Caco-2 (cell line): Measurements from ENCODE around the gene CA12. TPM values are rescaled to one million over a fixed set of nuclear protein-coding genes. Genes with fewer than 3 reads are reported as not detected.

Experiments used
- BruUV-seq: library from RNA; stranded (reverse); fragments of 400-500 nt; replicated peaks from 2 replicates; lab custom pipeline; 2021; lab: Mats Ljungman, UMichigan
- CTCF ChIA-PET: fragments of 300-600 bp; sonication (Branson Sonifier 250); formaldehyde crosslinking; loops from one replicate; lab custom pipeline; 2022; ENCODE audit warnings: antibody characterized with exemption; lab: Charles Lee
- POLR2A ChIA-PET: fragments of 300-600 bp; sonication (Branson Sonifier 250); formaldehyde crosslinking; loops from one replicate; lab custom pipeline; 2022; ENCODE audit warnings: antibody characterized with exemption; lab: Charles Lee
- DNase-seq, 2 experiments: peaks; one replicate each; pipeline versions ENCODE4 v3.0.0 to v3.0.0-alpha.2; 2020 to 2022
- H3K27me3 ChIP-seq: replicated peaks from 2 replicates; pipeline ENCODE4 v1.6.0; 2011; ENCODE audit warnings: low read length; ENCODE audit not compliant: control insufficient read depth, insufficient read depth
- H3K36me3 ChIP-seq: 2 replicates; pipeline ENCODE4 v1.5.1; 2011; ENCODE audit warnings: low read length; ENCODE audit not compliant: control insufficient read depth, insufficient read depth
- H3K4me1 ChIP-seq: fragments of 250-450 bp; sonication (Bioruptor Pico); 2 replicates; pipeline ENCODE4 v1.5.1; 2020; ENCODE audit warnings: mild to moderate bottlenecking
- H3K4me3 ChIP-seq: 2 replicates; pipeline ENCODE4 v1.5.1; 2011; ENCODE audit warnings: low read depth, mild to moderate bottlenecking, control low read depth, low read length
- H3K9me3 ChIP-seq: fragments of 250-450 bp; sonication (Bioruptor Pico); 2 replicates; pipeline ENCODE4 v1.5.1; 2020; ENCODE audit warnings: mild to moderate bottlenecking, moderate library complexity
- H3K27ac Mint-ChIP-seq: one replicate; pipeline ENCODE4 v1.8.0; 2022; ENCODE audit warnings: mixed read lengths; ENCODE audit not compliant: unreplicated experiment
- H3K27me3 Mint-ChIP-seq: one replicate; pipeline ENCODE4 v1.8.0; 2022; ENCODE audit warnings: mixed read lengths; ENCODE audit not compliant: insufficient read depth, unreplicated experiment
- H3K36me3 Mint-ChIP-seq: one replicate; pipeline ENCODE4 v1.8.0; 2022; ENCODE audit warnings: mild to moderate bottlenecking, mixed read lengths; ENCODE audit not compliant: insufficient read depth, unreplicated experiment
- H3K4me1 Mint-ChIP-seq: one replicate; pipeline ENCODE4 v1.8.0; 2022; ENCODE audit warnings: low read depth, mixed read lengths; ENCODE audit not compliant: unreplicated experiment
- H3K4me3 Mint-ChIP-seq: one replicate; pipeline ENCODE4 v1.8.0; 2022; ENCODE audit warnings: mild to moderate bottlenecking, moderate library complexity, mixed read lengths; ENCODE audit not compliant: unreplicated experiment
- H3K9me3 Mint-ChIP-seq: one replicate; pipeline ENCODE4 v1.8.0; 2022; ENCODE audit warnings: mixed read lengths; ENCODE audit not compliant: unreplicated experiment
- intact Hi-C: fragments of 100-400 bp; cut with micrococcal nuclease; formaldehyde crosslinking; loops from one replicate; pipeline ENCODE4 v1.10.0; 2022; ENCODE audit not compliant: unreplicated experiment
- total RNA-seq: library from RNA; stranded (reverse); gene quantifications from 2 replicates; pipeline ENCODE4 v1.2.3, GENCODE V29; 2022
- TF ChIP-seq, protein P1 (sequence below), 2 experiments: fragments of 200-600 bp in 1 of 2; IDR thresholded peaks; 1 replicate in 1 of 2; 2 replicates in 1 of 2; pipeline versions ENCODE4 v1.5.1 to v1.8.0; 2011 to 2022; ENCODE audit warnings: antibody characterized with exemption in 1 of 2, control low read depth in 1 of 2, inconsistent platforms in 1 of 2, low read depth in 1 of 2, low read length in 1 of 2, mild to moderate bottlenecking in 1 of 2, moderate library complexity in 1 of 2; ENCODE audit not compliant: insufficient read depth in 1 of 2, severe bottlenecking in 1 of 2, unreplicated experiment in 1 of 2

Gene CA12
- total RNA-seq, 1 experiment from 2014 or later, result 1.0 TPM

DNA sequence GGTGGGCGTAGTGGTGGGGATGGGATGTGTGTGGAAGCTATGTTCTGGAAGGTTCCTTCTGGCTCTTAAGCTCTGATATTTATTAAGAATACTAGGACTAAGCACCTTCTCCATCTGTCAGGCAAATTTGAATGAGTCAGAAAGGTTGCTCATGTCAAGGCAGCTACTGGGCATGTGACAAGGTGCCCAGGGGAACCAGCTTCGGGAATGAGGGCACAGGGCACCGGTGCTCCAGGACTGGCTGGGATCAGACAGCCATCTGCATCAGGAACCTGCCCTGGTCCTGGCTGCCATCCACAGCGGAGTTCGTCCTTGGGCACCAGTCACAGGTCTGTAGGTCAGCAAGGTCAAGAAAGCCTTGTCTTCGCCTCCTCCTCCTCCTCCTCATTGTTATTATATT, 32.5 kb downstream of the CA12 start:
- H3K27me3 ChIP-seq, result no peaks in the 10 kb centered on the region
- intact Hi-C loops, result no loop called here
- H3K27me3 Mint-ChIP-seq, result no peaks in the 10 kb centered on the region
- TF ChIP-seq, protein P1, sequence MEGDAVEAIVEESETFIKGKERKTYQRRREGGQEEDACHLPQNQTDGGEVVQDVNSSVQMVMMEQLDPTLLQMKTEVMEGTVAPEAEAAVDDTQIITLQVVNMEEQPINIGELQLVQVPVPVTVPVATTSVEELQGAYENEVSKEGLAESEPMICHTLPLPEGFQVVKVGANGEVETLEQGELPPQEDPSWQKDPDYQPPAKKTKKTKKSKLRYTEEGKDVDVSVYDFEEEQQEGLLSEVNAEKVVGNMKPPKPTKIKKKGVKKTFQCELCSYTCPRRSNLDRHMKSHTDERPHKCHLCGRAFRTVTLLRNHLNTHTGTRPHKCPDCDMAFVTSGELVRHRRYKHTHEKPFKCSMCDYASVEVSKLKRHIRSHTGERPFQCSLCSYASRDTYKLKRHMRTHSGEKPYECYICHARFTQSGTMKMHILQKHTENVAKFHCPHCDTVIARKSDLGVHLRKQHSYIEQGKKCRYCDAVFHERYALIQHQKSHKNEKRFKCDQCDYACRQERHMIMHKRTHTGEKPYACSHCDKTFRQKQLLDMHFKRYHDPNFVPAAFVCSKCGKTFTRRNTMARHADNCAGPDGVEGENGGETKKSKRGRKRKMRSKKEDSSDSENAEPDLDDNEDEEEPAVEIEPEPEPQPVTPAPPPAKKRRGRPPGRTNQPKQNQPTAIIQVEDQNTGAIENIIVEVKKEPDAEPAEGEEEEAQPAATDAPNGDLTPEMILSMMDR (IDR thresholded peaks at IDR 0.05; ENCODE audit: insufficient read depth in 1 of 2, low read depth in 1 of 2, low read length in 1 of 2, severe bottlenecking in 1 of 2, unreplicated experiment in 1 of 2), result no peak
- no peaks in the 10 kb centered on the region for H3K4me1 Mint-ChIP-seq
- H3K4me1 ChIP-seq, result no peaks in the 10 kb centered on the region
- H3K4me3 ChIP-seq, result no peak overlapping the region
- H3K27ac Mint-ChIP-seq, result no peak overlapping the region
- ChIA-PET CTCF (no interaction called here), POLR2A (no interaction called here)
- H3K4me3 Mint-ChIP-seq, result no peak overlapping the region
- no peaks in the 10 kb centered on the region for H3K36me3 ChIP-seq
- BruUV-seq, result no TSS peak
- no peaks in the 10 kb centered on the region for H3K9me3 ChIP-seq
- H3K36me3 Mint-ChIP-seq, result no peaks in the 10 kb centered on the region
- no peaks in the 10 kb centered on the region for H3K9me3 Mint-ChIP-seq
- no peak for DNase-seq

DNA sequence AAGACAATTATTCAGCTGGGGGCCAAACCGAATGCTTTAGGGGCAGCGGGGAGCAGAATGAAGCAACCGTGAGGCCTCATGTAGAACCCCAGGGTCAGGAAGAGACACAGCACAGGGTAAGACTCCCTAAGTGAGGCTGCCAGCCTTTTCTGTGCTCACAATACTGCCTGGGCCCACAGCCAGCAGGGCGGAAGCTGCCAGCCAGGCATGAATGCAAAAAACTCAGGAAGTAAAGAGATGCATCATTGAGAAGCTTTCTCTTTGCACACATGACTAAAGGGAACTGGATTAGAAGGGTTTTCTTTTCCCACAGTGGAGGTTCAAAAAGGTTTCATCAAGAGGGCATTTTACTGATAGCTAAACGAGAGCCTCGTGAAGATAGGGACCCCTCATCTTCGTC, 33.3 kb downstream of the CA12 start:
- DNase-seq, result no peak
- TF ChIP-seq, protein P1 (IDR thresholded peaks at IDR 0.05; ENCODE audit: insufficient read depth in 1 of 2, low read depth in 1 of 2, low read length in 1 of 2, severe bottlenecking in 1 of 2, unreplicated experiment in 1 of 2), result no peak
- H3K27me3 Mint-ChIP-seq, result no peaks in the 10 kb centered on the region
- Histone ChIP-seq H3K4me3 (no peak overlapping the region), H3K27me3 (no peaks in the 10 kb centered on the region), H3K4me1 (no peaks in the 10 kb centered on the region), H3K9me3 (no peaks in the 10 kb centered on the region), H3K36me3 (no peaks in the 10 kb centered on the region)
- POLR2A ChIA-PET, result no interaction called here
- no peak overlapping the region for H3K4me3 Mint-ChIP-seq
- no peak overlapping the region for H3K27ac Mint-ChIP-seq
- H3K9me3 Mint-ChIP-seq, result no peaks in the 10 kb centered on the region
- no TSS peak for BruUV-seq
- CTCF ChIA-PET, result interaction anchor here (0.6 kb wide), 1 partner anchor 118 kb away, joined by 4 read pairs; no protein-coding TSS in a partner anchor
- no peaks in the 10 kb centered on the region for H3K4me1 Mint-ChIP-seq
- H3K36me3 Mint-ChIP-seq, result no peaks in the 10 kb centered on the region
- intact Hi-C loops, result no loop called here

DNA sequence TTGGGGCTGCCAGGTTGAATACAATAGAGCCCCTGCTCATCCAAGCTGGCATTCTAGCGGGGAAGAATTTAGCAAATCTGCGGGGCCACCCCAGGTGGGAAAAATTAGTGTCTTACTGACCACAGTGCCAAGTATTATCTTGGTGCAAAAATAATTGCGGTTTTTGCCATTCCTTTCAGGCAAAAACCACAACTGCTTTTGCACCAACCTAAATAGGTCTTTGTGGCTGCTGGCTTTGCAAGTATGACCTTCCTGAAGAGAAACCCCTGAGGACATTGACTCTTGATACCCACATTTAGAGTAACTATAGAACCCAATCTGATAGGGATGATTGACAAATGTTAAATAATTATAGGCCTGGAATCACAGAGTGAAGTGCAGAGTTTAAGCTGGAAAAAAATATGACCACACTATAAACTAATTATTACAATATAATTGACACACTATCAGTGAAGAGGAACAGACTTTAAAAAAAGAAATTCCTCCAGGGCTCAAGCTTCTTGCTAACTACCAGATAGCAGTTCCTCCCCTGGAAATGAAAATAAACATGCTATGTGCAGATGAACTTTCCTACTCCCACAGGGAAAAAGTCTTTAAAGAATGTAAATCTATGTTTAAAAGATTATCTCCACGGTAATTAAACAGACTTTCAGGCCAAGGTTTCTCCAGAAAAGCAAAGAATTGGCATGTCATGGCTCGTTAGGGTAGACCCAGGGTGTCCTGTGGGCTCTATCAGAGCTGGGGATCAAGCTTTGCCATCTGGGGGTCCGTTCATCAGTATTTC, 34.4 kb downstream of the CA12 start:
- no peak overlapping the region for H3K4me3 ChIP-seq
- no peak for DNase-seq
- CTCF ChIA-PET, result no interaction called here
- no peaks in the 10 kb centered on the region for H3K9me3 ChIP-seq
- H3K9me3 Mint-ChIP-seq, result no peaks in the 10 kb centered on the region
- TF ChIP-seq, protein P1 (IDR thresholded peaks at IDR 0.05; ENCODE audit: insufficient read depth in 1 of 2, low read depth in 1 of 2, low read length in 1 of 2, severe bottlenecking in 1 of 2, unreplicated experiment in 1 of 2), result no peak
- H3K4me1 Mint-ChIP-seq, result no peaks in the 10 kb centered on the region
- H3K4me3 Mint-ChIP-seq, result no peak overlapping the region
- no peaks in the 10 kb centered on the region for H3K36me3 Mint-ChIP-seq
- H3K27ac Mint-ChIP-seq, result no peak overlapping the region
- intact Hi-C loops, result no loop called here
- BruUV-seq, result no TSS peak
- no peaks in the 10 kb centered on the region for H3K4me1 ChIP-seq
- H3K27me3 ChIP-seq, result no peaks in the 10 kb centered on the region
- no peaks in the 10 kb centered on the region for H3K36me3 ChIP-seq
- POLR2A ChIA-PET, result no interaction called here
- no peaks in the 10 kb centered on the region for H3K27me3 Mint-ChIP-seq
